ENCODE measurements around the gene GNB5. TPM values are rescaled to one million over a fixed set of nuclear protein-coding genes. Genes with fewer than 3 reads are reported as not detected.

GNB5 gene
- total and polyA plus RNA-seq, 4 donors, result 18.2 to 30.0 (median 27.1) TPM

DNA sequence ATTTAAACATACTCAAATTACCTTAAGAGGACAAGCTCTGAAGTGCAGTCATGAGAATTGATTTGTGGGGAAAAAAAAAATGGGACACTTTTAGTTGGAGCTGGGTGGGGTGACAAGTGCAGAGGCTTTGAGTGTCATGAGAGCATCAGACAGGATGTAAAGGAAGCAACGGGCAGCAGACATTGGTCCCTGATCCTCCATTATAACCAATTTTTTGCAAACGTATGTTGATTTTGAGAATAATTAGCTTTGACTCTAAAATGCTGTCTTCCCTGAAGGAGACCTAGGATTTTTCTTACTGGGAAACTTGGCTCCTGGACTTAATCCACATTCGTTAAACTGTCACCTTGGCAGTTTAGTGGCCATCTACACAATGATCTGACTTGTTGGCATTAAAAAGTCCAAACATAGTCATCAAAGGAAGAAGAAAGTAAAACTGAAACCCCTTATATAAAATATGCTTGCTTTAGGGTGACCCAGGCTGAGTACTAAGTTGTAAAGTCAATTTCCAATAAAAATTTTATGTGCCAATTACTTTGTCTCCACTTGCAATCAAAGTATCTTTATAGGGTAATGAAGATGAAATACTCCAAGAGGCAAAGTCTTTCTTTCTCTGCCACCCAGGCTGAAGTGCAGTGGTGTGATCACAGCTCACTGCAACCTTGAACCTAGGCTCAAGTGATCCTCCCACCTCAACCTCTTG lies 124.2 kb downstream of the GNB5 start:
- intact Hi-C loops (cut with DNase I), result no loop called here
- Histone ChIP-seq H3K4me1 (ENCODE audit: control insufficient read depth in 1 of 2, insufficient read depth in 2 of 2, low read length in 2 of 2) (no peaks in the 10 kb centered on the region), H3K9me3 (ENCODE audit: control insufficient read depth, low read length) (no peaks in the 10 kb centered on the region), H3K27ac (ENCODE audit: low read depth in 1 of 2, low read length in 2 of 2) (no peak overlapping the region), H3K36me3 (ENCODE audit: control insufficient read depth in 1 of 2, insufficient read depth in 2 of 2, low read length in 1 of 2) (peaks cover 0 to 4% of the 10 kb centered on the region in 2 donors), H3K4me3 (ENCODE audit: low read length in 2 of 2) (no peak overlapping the region), H3K27me3 (ENCODE audit: control insufficient read depth in 1 of 2, insufficient read depth in 2 of 2, low read length in 1 of 2) (no peaks in the 10 kb centered on the region)
- DNase-seq (no peak), ATAC-seq (ENCODE audit: low FRiP score) (no peak)
- 84 to 85% methylated on average over 3 of the region's 3 CpGs for WGBS, 2 donors

Other genes with a start within 250 kb of the GNB5 start
- gene LEO1, start 219.6 kb downstream of the GNB5 start, total RNA-seq, result 1 to 10 TPM; 8.4 to 9.5 TPM
- gene LEO1, start 219.6 kb downstream of the GNB5 start, polyA plus RNA-seq, result 10 to 100 TPM in 1 of 2 donors, 1 to 10 TPM in 1; 7.4 to 10.3 TPM
- gene MAPK6, start 172.2 kb downstream of the GNB5 start, total RNA-seq, result 10 to 100 TPM; 23.4 to 27.1 TPM
- 10 to 100 TPM in 1 of 2 donors, 1 to 10 TPM in 1; 5.6 to 10.4 TPM for gene MAPK6, start 172.2 kb downstream of the GNB5 start, polyA plus RNA-seq
- not detected for gene BCL2L10, start 78.6 kb downstream of the GNB5 start, total RNA-seq
- not detected for gene BCL2L10, start 78.6 kb downstream of the GNB5 start, polyA plus RNA-seq
- 10 to 100 TPM in 1 of 2 donors, 1 to 10 TPM in 1; 7.8 to 15.3 TPM for gene MYO5C, start 104.4 kb upstream of the GNB5 start, total RNA-seq
- 1 to 10 TPM in 1 of 2 donors, under 1 TPM in 1; 0.08 to 1.8 TPM for gene MYO5C, start 104.4 kb upstream of the GNB5 start, polyA plus RNA-seq

All from aorta (tissue), 5 donors.